GM19328 (cell line): ENCODE data around the gene GRID1.
"Not testable (repeated sequence)": the region's sequence is repeated elsewhere in the genome, so short reads cannot be mapped to it uniquely, and the experiment has no call there.

Source experiments
- ATAC-seq: cut with Tn5 transposase; IDR thresholded peaks from one replicate; pipeline ENCODE4 v1.9.1; 2021; ENCODE audit warnings: mild to moderate bottlenecking, moderate library complexity; ENCODE audit not compliant: unreplicated experiment

Gene GRID1

DNA sequence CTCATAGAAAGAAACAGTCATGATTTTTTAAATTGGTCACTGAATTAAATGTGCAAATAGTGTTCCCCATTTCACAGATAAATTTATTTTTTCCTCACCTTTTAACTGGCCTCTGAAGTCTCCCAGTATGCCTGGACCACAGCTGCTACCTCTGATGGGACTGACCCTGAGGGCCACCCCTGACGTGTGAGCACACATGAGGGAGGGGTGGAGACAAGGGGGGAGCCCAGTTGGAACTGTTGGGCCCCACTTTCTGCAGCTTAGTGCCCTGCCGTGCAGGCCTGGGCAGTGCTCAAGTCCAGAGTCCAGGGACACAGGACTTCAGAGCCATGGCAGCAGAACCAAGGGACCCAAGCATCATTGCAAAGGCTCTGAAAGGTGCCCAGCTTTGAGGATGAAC is 243.9 kb downstream of the GRID1 start:
- ATAC-seq = no peak

DNA sequence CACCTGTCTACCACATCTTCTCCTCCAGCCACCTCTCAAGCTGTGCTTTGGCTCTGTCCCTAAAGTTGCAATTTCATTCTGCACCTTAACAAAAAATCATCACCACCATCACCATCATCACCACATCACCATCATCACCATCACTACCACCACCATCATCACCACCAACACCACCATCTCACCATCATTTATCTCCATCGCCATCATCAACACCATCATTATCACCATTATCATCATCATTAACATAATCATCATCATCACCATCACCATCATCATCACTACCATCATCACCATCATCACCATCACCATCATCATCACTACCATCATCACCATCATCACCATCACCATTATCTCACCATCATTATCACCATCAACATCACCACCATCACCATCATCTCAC is 245.4 kb downstream of the GRID1 start:
- ATAC-seq = no peak

DNA sequence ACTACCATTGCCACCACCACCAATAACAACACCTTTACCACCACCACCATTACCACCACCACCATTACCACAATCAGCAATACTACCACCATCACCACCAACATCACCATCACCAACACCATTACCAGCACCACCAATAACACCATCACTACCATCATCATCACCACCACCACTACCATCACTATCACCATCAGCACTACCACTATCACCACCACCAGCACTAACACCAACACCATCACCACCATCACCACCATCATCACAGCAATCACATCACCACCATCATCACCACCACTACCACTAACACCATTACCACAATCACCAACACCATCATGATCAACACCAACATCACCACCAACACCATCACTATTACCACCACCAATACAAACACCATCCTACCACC is 249.5 kb downstream of the GRID1 start:
- no peak for ATAC-seq

DNA sequence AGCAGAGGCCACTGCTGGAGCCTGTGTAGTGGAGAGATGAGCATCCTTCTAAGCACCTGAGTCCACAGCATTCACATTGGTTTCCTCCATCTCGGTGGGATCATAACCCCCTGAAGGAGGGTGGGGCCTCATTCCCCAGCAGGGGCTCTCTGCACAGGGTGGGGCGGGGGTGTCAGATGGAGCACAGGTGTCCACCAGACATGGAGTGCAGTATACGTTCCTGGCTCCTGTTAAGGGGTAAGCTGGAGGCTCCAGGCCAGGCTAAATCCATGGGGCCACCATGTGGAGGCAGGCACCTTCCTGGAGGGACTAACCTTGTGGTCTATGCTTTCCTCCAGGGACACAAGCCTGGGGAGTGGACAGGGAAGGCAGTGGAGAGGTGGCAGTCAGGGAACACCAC is 252.6 kb downstream of the GRID1 start:
- no peak for ATAC-seq

DNA sequence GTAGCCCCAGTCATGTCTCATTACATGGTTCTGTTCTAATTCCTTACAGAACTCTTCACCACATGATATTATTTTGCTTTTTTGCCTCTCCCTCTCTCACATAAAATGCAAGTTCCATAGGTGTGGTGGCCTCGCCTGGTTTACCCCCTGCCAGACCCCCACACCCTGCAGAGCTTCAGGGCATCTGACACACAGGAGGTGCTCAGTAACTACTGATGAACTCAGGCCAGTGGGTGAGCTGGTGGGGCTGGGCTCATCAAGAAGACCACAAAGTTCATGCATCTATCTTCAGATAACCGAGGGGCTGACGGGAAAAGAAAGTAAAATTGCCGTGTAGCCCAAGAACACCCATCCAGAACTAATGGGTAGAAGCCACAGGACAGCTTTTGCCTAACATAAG is 253.1 kb downstream of the GRID1 start:
- no peak for ATAC-seq

DNA sequence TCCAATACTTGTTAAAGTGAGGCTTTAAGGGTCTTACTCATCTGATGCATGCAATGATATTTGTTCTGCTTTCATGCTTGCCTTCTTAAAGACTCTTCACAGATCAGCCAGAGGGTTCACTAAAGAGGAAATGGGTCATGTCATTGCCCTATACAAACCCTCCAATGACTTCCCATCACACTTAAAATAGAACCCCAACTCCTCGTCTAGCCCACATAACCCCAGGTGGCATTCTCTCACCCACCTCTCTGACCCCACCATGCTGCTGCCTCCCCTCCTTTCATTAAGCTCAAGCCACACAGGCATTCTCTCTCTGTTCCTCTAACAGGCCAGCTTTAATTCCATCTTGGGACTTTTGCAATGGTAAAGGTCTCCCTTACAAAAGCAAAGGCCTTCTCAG is 253.6 kb downstream of the GRID1 start:
- ATAC-seq = no peak

DNA sequence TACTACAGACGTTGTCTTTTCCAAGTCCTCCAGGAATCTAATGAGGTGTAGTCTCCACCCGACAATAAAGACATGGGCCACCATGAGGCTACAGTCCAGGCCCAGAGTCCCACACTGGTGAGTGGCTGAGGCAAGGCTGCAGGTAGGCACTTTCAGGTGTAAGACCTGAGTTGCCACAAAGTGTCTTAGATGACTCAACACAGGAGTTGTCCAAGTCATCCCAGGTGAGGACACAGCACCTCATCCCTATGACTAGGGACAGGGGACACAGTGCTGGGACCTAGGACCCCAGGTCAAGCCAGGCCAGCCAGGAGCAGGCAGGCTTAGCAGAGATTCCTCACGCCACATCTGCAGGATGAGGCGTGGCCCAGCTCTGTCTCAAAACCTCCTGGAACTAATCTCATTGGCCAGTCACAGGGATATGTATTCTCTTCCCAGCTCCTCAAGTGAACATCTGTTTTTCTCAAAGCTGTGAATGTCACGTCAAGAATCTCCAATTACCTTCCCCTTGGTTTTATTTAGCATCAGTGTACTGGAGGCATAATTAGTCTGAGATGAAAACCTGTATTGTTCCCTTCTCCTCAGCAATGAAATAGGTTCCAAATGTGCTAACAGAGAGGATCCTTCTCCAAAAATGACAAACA is 254.6 kb downstream of the GRID1 start:
- ATAC-seq = no peak

DNA sequence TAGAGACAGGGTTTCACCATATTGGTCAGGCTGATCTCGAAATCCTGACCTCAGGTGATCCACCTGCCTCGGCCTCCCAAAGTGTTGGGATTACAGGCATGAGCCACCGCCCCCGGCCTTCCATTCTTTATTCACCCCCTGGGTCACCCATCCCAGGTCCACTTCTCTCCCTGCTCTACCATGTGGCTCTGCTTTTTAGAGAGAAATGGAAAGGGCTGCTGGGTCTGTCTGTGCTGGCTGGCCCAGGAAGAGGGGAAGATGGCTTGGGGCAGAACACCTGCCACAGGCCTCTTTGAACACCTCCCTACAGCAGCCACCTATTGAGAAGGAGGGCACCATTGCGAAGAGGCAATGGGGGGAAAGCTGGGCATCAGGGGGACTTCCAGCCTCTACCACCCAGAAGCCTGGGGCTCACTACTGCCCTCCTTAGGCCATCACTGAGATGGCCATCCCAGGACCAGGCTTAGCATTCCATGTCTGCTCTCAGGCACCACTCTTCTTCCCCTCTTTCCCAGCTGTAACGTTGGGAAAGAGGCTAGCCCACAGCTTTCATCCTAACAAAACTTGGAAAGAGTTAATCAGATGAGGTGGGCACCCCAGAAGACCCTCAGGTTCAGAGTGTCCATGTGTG is 256.3 kb downstream of the GRID1 start:
- no peak for ATAC-seq

DNA sequence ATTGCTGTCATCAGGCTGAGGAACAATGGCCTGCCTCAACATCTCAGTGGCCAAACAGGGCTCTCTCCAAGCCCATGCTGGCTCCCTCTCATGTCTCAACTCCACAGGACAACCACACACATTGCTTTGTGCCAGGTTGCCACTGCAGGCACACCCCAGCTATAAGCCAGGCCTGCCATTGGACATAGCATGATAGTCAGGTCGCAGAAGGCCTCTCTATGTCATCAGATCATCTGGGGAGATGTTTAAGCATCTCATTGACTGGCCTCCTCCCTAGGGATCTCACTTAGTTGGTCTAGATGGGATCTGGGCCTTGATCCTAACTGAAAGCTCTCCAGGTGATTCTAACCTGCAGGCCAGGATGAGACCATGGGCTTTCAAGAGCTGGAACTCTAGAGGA is 257.2 kb downstream of the GRID1 start:
- ATAC-seq = no peak

DNA sequence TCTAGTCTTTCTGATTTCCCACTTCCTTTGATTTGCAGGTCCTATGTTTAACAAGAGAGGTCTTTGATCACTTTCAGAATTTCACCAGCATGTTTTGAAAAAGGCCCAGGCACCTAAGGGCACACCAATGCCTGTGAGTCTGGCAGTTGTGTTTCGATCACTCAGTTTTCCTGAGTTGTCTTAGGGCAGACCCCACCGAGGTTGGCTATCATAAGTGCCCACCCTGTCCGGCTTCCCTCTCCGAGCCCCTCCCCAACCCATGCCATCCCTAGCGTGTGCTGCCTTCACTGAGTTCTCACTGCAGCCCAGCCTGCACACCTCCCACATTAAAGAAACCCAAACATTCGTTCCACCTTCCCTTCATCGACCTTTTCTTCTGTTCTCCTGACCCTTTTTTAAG is 257.9 kb downstream of the GRID1 start:
- ATAC-seq = no peak

DNA sequence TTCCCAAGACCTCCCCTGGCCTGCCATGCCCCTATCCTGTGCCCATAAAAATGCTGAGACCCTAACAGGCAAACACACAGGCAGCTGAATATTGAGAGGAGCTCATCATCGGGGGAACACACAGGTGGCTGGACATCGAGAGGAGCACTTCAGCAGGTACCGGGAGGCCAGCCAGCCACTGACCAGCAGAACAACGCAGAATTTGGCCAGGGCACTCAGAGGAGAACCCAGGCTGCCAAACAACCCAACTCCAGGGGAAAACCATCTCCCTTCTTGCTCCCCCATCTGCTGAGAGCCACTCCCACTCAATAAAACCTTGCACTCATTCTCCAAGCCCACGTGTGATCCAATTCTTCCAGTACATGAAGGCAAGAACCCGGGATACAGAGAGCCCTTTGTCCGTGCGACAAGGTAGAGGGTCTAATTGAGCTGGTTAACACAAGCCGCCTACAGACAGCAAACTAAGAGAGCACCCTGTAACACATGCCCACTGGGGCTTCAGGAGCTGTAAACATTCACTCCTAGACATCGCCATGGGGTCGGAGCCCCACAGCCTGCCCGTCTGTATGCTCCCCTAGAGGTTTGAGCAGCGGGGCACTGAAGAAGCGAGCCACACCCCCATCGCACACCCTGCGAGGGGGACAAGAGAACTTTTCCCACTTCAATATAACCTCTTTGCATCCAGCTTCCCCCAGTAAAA is 258.8 kb downstream of the GRID1 start:
- ATAC-seq = not testable (repeated sequence)

DNA sequence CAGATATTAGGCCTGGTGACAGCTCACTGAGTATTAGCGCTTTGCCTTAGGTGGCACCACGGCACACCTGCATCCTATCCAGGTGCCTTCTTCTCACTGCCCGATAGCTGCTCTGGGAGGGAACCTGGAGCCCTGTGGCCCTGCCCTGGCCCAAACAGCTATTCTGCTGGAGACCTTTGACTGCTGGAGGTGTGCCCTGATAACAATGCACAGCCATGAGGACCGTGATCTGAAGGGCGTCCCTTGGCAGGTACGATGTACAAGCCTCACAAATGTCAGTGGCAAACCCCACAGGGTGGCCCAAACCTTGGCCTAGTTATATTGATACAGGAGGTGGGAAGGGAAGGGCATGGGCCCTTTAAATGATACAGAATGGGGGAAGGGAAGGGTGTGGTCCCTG is 259.5 kb downstream of the GRID1 start:
- ATAC-seq = no peak

DNA sequence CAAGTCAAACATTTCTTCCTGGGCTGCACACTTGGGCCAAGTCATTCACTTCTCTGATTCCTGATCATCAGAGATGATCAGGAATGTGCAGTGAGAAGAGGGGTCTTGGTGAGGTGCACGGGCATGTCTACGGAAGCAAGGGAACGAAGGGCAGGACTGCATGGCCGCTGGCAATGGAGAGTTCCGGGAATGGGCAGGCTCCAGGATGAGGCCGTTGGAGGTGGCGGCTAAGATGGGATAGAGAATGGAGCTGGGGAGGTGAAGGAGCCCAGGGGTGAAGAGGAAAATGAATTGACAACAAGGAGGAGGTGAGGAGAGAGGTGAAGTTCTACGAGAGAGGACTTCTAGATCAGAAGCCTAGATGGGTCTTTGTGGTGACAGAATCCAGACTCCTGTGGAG is 260.0 kb downstream of the GRID1 start:
- ATAC-seq = no peak

DNA sequence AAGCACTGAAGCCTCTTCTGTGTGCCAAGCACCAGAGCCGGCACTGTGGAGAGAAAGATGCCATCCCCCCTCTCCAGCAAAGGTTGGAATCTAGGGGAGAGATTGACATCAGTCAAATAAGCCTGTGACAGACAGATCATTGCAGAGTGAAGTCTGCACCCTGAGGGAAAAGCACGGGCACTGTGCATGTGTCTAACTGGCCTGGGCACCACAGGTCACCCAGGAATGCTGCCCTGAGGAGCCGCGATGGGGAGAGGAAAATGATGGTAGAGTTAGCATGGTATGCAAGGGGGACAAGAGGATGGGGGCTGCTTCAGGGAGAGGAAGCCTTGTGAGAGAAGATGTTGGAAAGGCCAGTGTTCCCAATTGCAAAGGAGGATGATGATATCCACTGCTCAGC is 261.0 kb downstream of the GRID1 start:
- no peak for ATAC-seq

DNA sequence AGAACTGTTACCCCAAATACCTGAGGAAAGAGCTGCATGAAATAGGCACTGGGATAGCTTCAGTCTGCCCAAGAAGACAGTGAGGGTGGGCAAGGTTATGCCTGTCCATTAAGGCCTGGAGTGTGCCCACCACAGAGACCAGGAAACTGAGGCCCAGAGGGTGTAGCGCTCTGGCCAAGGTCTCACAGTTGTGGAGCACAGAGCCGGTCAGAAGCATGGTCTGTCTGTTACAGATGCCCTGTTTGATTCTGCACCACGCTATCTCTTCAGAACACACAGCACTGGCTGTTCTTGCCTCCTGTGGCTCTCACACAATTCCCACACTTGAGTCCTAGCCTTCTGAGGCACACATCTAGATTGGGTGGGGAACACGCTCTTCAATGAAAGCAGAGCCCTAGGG is 261.4 kb downstream of the GRID1 start:
- ATAC-seq = no peak

DNA sequence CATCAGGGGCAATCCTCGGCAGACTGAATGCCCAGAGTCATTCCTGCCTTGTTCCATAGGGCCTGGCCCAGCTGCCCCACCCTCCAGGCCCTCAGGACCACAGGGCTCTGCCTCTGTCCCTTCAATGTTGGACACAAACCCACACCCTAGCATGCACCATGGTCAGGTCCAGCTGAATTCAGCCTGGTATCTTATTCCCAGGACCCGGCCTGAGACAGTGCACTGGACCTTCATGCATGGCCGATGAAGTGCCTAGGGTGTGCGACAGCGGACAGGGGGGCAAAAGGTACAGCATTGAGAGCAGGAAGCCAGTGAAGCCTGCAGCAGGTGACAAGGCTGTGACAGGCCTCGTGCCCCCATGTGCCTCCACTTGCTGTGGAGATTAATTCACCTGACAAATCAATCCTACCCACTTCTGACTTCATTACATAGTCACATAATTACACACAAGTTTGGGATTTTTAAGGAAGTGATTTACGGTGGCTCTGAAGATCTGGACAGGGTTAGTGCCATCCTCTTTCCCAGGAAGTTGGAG is 261.9 kb downstream of the GRID1 start:
- no peak for ATAC-seq

DNA sequence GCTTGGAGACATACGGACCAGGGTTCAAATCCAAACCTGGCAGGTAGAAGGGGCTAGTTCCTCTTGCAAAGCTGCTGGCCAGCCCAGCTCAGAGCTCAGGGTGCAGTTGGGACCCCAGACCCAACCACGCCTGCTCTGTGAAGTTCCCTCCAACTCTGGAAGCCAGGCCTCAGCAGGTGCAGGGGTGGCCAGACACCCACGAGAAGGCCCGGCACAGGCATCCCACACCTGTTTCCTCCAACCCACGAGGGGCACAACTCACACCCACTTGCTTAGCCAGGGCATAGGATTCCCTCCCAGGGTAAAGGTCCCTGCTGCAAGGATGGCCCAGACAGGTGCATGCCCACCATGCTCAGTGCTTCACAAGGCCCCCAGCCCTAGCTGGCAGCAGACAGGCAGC is 262.4 kb downstream of the GRID1 start:
- no peak for ATAC-seq

DNA sequence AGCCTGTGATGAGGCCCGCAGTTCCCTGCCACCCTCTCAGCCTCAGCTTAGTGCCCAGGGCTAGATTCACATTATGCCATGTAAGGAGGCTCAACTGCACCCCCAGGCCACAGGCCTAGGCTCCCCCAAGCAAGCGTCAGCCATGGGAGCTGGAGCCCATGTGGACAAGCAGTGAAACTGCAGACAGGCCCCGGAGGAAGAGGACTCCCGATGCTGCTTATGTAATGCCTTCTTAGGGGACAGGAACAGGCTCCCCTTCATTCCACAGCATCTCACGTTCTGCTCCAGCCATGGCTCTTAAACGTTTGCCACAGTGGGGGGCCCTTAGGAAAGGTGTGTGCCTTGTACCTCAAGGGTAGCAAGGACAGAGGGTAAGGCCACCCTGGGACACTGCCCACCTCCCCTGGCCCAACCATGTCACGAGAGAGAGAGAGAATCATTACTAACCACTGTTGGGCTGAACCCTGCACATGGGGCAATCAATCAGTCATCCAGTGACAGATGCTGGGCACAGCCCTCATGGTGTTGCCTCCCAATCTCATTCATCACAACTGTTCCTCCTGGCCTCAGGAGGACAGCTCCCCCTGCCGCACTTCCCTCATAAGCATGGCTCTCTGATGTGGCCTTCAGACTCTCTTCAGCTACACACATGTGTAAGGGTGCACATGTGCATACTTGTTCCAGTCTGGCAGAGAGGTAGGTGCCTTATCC is 263.0 kb downstream of the GRID1 start:
- ATAC-seq = no peak

DNA sequence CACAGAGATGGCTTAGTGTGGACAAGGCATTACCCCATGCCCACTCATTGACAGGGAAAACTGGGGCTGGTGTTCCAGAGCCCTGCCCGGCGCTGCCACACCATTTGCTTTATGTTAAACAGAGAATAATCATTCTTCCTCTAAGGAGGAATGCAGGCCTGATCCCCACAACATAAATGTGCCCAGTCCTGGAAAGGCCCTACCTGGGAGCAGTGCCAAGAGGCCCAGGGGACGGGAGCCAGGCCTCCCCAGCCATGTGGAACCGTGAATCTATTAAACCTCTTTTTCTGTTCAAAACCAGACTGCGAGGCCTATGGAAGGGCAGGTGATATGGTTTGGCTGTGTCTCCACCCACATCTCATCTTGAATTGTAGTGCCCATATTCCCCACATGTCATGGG is 264.1 kb downstream of the GRID1 start:
- no peak for ATAC-seq

DNA sequence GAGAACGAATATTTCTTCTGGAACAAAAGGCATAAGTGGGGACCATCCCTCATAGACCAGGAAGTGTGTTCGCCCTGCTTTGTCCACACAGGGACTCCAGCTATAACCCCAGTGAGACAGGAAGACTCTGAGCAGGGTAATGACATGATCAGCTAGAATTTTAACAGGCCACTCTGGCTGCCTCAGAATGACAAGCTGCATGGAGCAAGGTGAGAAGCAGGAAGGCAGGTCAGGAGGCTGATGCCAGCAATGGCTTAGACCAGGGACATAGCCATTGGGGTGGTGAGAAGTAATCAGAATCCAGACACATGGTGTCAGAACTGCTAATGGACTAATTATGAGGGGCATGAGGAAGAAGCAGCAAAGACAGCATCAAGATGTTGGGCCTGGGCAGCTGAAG is 264.6 kb downstream of the GRID1 start:
- ATAC-seq = no peak

DNA sequence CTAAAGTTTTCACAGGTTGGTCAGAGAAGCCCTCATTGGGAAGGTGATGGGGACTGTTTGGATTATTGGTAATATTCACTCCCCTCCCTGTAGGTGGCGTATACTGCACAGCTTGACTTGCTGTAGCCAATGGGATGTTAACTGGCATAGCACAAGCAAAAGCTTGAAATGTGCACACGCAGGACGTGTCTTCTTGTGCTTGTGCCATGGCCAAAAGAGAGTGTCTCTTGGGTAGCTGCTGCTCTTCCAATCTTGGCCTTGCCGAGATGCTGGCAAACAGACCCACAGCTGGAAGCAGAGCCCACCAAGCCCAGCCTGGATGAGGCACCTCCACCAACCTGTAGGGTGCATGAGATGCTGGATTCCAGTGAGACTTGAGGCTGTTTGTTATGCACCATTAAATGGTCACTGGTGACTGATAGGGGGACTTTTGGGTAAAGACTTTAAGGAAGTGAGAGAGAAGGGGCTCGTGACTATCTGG is 266.0 kb downstream of the GRID1 start:
- peak; percentile 82 for ATAC-seq
